ENCODE results near the gene TAX1BP1. TPM values are rescaled to one million over a fixed set of nuclear protein-coding genes. Genes with fewer than 3 reads are reported as not detected.

The TAX1BP1 gene
- polyA plus RNA-seq, 2 donors = 86.8 to 113 TPM

DNA sequence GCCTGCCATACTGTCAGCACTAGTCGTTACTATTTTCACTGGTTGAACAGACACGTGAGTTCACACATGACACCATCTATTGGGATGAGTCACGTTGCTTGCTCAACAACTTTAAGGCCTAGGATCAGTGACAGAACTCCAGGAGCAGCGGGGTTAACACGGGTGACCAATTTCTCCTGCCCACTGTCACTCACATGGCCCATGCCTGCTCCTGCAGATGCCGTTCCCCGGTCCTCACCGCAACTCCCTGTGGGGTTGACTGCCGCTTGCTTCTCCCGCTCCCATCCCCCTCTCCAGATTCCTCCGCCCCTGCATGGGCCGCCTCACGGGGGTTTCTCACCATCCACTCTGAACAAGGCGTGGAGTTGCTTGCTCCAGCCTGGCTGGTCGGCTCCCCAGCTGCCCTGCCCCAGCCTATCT is 128.2 kb downstream of the TAX1BP1 start:
- Histone ChIP-seq H3K27me3 (ENCODE audit: control insufficient read depth in 1 of 2, insufficient read depth in 2 of 2, low read length in 2 of 2) (no peaks in the 10 kb centered on the region), H3K4me1 (ENCODE audit: control insufficient read depth in 2 of 2, insufficient read depth in 2 of 2, low read length in 1 of 2) (no peaks in the 10 kb centered on the region), H3K9me3 (ENCODE audit: control insufficient read depth in 2 of 2, insufficient read depth in 1 of 2, low read depth in 1 of 2, low read length in 1 of 2) (no peaks in the 10 kb centered on the region), H3K36me3 (ENCODE audit: control insufficient read depth in 2 of 2, insufficient read depth in 2 of 2, low read length in 1 of 2) (peaks cover 0 to 2% of the 10 kb centered on the region in 2 donors), H3K4me3 (ENCODE audit: low read depth in 1 of 2, low read length in 2 of 2) (no peak overlapping the region), H3K27ac (ENCODE audit: low read depth in 2 of 2, low read length in 1 of 2) (no peak overlapping the region)
- 90 to 94% methylated on average over 15 of the region's 15 CpGs for WGBS, 2 donors

DNA sequence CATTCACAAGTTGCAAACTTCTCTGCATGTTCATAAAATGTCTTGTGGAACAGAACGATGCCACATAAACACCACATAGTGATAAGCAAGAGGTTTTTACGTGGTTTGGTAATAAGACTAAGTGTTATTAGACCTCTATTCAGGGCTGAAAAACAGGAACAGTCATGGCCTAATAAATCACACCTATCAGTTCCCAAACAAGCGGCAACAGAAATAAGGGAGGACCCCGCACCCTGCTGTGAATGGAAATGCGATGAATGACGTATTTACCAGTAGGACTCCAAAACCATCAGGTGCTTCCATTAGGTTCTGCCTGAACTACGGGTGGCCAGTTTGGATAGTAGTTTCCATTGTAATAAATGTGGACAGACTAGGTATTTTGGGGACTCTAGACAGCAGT is 129.1 kb downstream of the TAX1BP1 start:
- WGBS, 2 donors = 92 to 96% methylated on average over 7 of the region's 7 CpGs

DNA sequence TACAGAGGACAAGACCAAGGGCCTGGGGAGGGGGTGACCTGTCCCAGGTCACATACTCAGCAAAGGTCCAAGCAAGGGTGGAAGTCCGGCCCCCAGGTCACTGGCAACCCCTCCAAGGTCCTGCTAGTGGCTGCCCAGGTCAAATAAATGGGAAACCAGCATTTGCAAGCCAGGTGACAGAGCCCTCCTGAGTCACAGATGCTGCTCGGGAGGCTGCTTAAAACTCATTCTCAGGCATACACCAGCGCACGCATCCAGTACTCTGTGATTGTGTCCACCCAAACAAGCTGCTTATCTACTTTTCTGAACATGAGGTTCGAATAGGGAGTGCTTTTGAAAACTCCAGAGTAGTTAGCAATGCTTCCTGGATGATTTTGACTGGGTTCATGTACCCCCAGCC is 130.6 kb downstream of the TAX1BP1 start:
- Histone ChIP-seq H3K27ac (ENCODE audit: low read depth in 2 of 2, low read length in 1 of 2) (no peak overlapping the region), H3K4me1 (ENCODE audit: control insufficient read depth in 2 of 2, insufficient read depth in 2 of 2, low read length in 1 of 2) (peaks cover 0 to 1% of the 10 kb centered on the region in 2 donors), H3K4me3 (ENCODE audit: low read depth in 1 of 2, low read length in 2 of 2) (no peak overlapping the region), H3K36me3 (ENCODE audit: control insufficient read depth in 2 of 2, insufficient read depth in 2 of 2, low read length in 1 of 2) (no peaks in the 10 kb centered on the region), H3K9me3 (ENCODE audit: control insufficient read depth in 2 of 2, insufficient read depth in 1 of 2, low read depth in 1 of 2, low read length in 1 of 2) (no peaks in the 10 kb centered on the region), H3K27me3 (ENCODE audit: control insufficient read depth in 1 of 2, insufficient read depth in 2 of 2, low read length in 2 of 2) (no peaks in the 10 kb centered on the region)
- WGBS, 2 donors = 90 to 96% methylated on average over 5 of the region's 5 CpGs

More for the DNA sequence above, 129.1 kb downstream of the TAX1BP1 start:
- Histone ChIP-seq H3K36me3 (ENCODE audit: control insufficient read depth in 2 of 2, insufficient read depth in 2 of 2, low read length in 1 of 2) (no peaks in the 10 kb centered on the region), H3K27ac (ENCODE audit: low read depth in 2 of 2, low read length in 1 of 2) (no peak overlapping the region), H3K27me3 (ENCODE audit: control insufficient read depth in 1 of 2, insufficient read depth in 2 of 2, low read length in 2 of 2) (no peaks in the 10 kb centered on the region), H3K4me3 (ENCODE audit: low read depth in 1 of 2, low read length in 2 of 2) (no peak overlapping the region), H3K4me1 (ENCODE audit: control insufficient read depth in 2 of 2, insufficient read depth in 2 of 2, low read length in 1 of 2) (peaks cover 0 to 1% of the 10 kb centered on the region in 2 donors), H3K9me3 (ENCODE audit: control insufficient read depth in 2 of 2, insufficient read depth in 1 of 2, low read depth in 1 of 2, low read length in 1 of 2) (no peaks in the 10 kb centered on the region)

DNA sequence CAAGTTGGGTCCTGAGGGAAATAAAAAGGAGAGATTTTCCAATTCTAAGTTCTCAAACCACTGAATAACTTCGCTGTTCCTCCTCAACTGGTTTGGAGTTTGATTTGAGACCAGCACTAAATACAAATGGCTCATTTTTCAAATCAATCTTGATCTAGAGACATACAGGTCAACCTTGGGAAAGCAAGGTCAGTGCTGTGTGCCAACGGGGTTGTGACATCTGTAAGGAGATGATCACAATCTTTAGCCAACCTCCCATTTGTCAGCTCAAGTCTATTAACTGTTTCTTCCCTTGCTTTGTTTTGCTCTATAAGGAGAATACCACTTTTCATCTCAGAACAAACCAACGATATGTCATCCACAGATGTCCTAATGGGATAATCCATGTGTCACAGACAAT is 131.1 kb downstream of the TAX1BP1 start:
- no peaks in the 10 kb centered on the region for H3K36me3 ChIP-seq (ENCODE audit: control insufficient read depth in 2 of 2, insufficient read depth in 2 of 2, low read length in 1 of 2)
- no peak overlapping the region for H3K27ac ChIP-seq (ENCODE audit: low read depth in 2 of 2, low read length in 1 of 2)
- H3K4me3 ChIP-seq (ENCODE audit: low read depth in 1 of 2, low read length in 2 of 2) = no peak overlapping the region
- peaks cover 0 to 1% of the 10 kb centered on the region in 2 donors for H3K4me1 ChIP-seq (ENCODE audit: control insufficient read depth in 2 of 2, insufficient read depth in 2 of 2, low read length in 1 of 2)
- H3K9me3 ChIP-seq (ENCODE audit: control insufficient read depth in 2 of 2, insufficient read depth in 1 of 2, low read depth in 1 of 2, low read length in 1 of 2) = no peaks in the 10 kb centered on the region
- 80 to 88% methylated on average over 3 of the region's 3 CpGs for WGBS, 2 donors
- no peaks in the 10 kb centered on the region for H3K27me3 ChIP-seq (ENCODE audit: control insufficient read depth in 1 of 2, insufficient read depth in 2 of 2, low read length in 2 of 2)

DNA sequence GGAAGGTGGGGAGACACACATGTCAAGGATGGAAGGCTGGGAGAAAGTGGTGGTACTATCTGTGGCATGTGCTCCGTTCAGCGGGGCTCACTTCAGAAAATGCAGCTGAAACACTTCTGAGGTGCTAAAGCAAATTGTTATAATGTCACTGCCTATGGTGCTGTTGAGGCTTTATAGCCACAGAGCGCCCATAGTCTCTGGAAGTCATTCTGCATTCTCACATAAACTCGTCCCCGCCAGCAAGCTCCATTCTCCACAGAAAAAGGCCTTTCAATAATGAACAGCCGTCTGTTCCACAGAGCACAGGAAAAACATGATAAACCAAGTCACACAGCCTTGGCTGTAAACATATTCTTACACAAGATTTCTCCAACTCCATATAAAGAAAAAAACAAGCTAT is 131.9 kb downstream of the TAX1BP1 start:
- 77 to 91% methylated on average over 6 of the region's 6 CpGs for WGBS, 2 donors
- Histone ChIP-seq H3K4me3 (ENCODE audit: low read depth in 1 of 2, low read length in 2 of 2) (no peak overlapping the region), H3K36me3 (ENCODE audit: control insufficient read depth in 2 of 2, insufficient read depth in 2 of 2, low read length in 1 of 2) (no peaks in the 10 kb centered on the region), H3K4me1 (ENCODE audit: control insufficient read depth in 2 of 2, insufficient read depth in 2 of 2, low read length in 1 of 2) (peaks cover 0 to 1% of the 10 kb centered on the region in 2 donors), H3K27ac (ENCODE audit: low read depth in 2 of 2, low read length in 1 of 2) (no peak overlapping the region), H3K9me3 (ENCODE audit: control insufficient read depth in 2 of 2, insufficient read depth in 1 of 2, low read depth in 1 of 2, low read length in 1 of 2) (no peaks in the 10 kb centered on the region), H3K27me3 (ENCODE audit: control insufficient read depth in 1 of 2, insufficient read depth in 2 of 2, low read length in 2 of 2) (no peaks in the 10 kb centered on the region)

DNA sequence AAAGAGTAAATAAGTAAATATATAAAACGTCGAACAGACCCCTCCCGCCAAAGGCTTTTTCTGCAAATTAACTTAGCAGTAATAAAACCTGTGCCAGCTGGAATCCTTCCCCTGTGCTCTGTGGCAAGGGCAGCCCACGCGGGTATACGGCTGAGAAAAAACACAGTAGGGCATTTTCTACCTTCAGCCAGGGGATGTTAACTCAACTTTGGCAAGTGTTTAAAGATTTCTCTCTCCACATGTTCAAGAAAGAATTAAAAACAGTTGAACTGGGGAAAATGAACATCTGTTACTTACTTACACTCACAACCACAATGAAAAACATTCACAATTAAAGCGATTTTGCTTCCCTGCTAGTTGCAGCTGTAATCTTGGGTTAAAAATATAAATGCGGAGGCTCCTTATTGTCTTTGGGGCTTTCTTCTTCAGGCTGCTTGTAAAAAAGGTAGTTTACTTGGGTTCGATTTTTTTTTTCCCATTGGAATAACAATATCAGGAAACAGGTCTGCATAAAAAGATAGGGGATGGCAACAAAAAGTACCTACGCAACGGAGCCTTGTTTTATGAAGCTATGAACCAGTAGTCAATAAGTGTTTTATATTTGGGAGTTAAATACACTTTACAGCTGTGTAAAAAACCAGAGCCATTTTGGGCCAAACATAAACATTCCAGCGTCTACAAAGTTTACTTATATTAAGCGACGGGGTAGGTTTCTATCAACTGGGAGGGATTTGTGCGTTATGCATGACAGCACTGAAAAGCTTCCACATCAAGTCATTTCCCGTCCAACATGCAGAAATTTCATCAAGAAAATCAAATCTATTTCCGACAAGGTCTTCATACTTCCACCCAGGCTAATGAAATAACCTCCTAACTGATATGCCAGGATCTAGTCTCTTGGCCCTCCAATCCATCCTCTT is 132.7 kb downstream of the TAX1BP1 start:
- Histone ChIP-seq H3K9me3 (ENCODE audit: control insufficient read depth in 2 of 2, insufficient read depth in 1 of 2, low read depth in 1 of 2, low read length in 1 of 2) (no peaks in the 10 kb centered on the region), H3K27me3 (ENCODE audit: control insufficient read depth in 1 of 2, insufficient read depth in 2 of 2, low read length in 2 of 2) (no peaks in the 10 kb centered on the region), H3K4me3 (ENCODE audit: low read depth in 1 of 2, low read length in 2 of 2) (no peak overlapping the region), H3K4me1 (ENCODE audit: control insufficient read depth in 2 of 2, insufficient read depth in 2 of 2, low read length in 1 of 2) (peaks cover 0 to 1% of the 10 kb centered on the region in 2 donors), H3K27ac (ENCODE audit: low read depth in 2 of 2, low read length in 1 of 2) (no peak overlapping the region), H3K36me3 (ENCODE audit: control insufficient read depth in 2 of 2, insufficient read depth in 2 of 2, low read length in 1 of 2) (no peaks in the 10 kb centered on the region)
- WGBS, 2 donors = 61 to 71% methylated on average over 17 of the region's 17 CpGs

DNA sequence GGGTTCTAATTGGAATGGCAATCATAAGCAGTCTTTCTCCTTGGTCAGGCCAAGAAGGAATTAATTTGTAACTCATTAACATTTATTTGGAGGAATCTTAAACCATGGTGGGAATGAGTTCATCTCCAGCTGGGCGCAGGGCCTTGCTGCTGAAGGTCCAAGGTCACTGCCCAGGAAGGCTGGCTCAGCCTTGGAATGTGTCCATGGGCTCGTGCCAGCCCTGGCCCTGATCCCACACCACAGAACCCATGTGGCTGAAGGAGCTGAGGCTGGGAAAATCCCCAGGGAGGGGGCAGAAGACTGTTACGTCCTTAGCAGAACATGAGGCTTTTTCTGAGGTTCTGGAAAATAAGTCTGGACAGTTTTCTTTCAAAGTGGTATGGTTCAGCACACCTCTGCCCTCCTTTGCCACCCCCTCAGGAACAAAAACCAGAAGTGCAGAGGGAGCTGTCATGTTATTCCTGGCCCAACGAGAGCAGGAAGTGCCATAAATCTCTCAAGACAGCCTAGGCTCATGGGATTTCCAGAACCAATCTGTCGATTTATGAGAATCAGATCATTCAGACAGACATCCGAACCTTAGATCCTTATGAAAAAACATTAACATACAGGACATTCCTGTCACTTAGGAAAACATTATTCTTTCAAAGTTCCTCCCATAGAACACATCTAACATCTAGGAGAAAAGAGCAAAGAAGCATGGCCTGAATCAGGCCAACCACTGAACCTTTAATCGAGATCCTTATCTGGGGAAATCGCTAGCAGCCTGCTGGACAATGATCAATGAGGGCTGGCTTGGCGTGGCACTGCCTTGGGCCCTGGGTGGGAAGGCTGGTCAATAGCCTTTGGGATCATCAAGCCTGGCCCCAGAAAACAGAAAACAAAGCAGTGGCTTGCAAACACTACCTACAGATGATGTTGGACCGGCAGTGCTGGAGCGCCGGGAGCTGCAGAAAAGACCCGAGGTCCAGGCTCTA is 134.3 kb downstream of the TAX1BP1 start:
- Histone ChIP-seq H3K9me3 (ENCODE audit: control insufficient read depth in 2 of 2, insufficient read depth in 1 of 2, low read depth in 1 of 2, low read length in 1 of 2) (no peaks in the 10 kb centered on the region), H3K4me3 (ENCODE audit: low read depth in 1 of 2, low read length in 2 of 2) (no peak overlapping the region), H3K27ac (ENCODE audit: low read depth in 2 of 2, low read length in 1 of 2) (no peak overlapping the region), H3K27me3 (ENCODE audit: control insufficient read depth in 1 of 2, insufficient read depth in 2 of 2, low read length in 2 of 2) (no peaks in the 10 kb centered on the region), H3K4me1 (ENCODE audit: control insufficient read depth in 2 of 2, insufficient read depth in 2 of 2, low read length in 1 of 2) (peaks cover 0 to 1% of the 10 kb centered on the region in 2 donors), H3K36me3 (ENCODE audit: control insufficient read depth in 2 of 2, insufficient read depth in 2 of 2, low read length in 1 of 2) (no peaks in the 10 kb centered on the region)
- 67 to 72% methylated on average over 13 of the region's 13 CpGs for WGBS, 2 donors

DNA sequence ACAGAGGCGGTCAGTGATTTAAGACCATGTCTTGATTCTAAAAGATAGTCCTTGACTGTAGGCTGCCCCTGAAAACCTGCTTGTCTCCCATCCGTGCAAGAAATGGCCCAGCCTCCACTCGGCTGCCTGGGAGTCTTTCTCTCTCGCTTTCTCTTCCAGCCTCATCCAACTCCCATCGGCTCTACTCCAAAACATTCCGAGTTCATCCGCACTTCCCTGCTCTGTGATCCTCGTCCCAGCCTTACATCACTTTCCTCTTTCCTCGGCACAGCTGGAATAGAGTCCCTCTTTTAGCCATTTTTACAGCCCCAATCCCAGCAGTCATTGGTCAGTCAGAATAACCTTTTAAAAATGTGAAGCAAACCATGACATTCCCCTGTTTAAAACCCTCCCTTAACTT is 135.1 kb downstream of the TAX1BP1 start:
- H3K9me3 ChIP-seq (ENCODE audit: control insufficient read depth in 2 of 2, insufficient read depth in 1 of 2, low read depth in 1 of 2, low read length in 1 of 2) = no peaks in the 10 kb centered on the region
- no peak overlapping the region for H3K27ac ChIP-seq (ENCODE audit: low read depth in 2 of 2, low read length in 1 of 2)
- 94 to 97% methylated on average over 9 of the region's 9 CpGs for WGBS, 2 donors
- peaks cover 0 to 1% of the 10 kb centered on the region in 2 donors for H3K4me1 ChIP-seq (ENCODE audit: control insufficient read depth in 2 of 2, insufficient read depth in 2 of 2, low read length in 1 of 2)
- no peaks in the 10 kb centered on the region for H3K36me3 ChIP-seq (ENCODE audit: control insufficient read depth in 2 of 2, insufficient read depth in 2 of 2, low read length in 1 of 2)
- no peak overlapping the region for H3K4me3 ChIP-seq (ENCODE audit: low read depth in 1 of 2, low read length in 2 of 2)
- H3K27me3 ChIP-seq (ENCODE audit: control insufficient read depth in 1 of 2, insufficient read depth in 2 of 2, low read length in 2 of 2) = no peaks in the 10 kb centered on the region

DNA sequence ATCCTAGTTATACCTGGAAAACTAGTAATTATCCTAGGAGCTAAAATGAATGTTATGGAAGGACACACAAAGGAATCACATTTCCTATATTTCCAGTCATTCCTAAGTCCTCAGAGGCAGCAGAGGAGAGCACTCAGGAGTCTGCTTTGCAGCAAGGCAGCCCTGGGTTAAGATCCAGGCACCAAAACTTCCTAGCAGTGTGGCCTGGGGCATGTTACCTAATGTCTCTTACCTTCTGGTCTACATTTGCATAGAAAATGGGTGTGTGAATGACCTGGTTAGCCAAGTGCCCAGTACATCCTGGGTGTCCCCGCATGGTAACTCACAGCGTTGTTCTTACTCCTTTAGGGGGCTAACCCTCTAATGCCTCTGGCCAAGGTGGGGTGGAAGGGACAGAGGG is 135.9 kb downstream of the TAX1BP1 start:
- Histone ChIP-seq H3K9me3 (ENCODE audit: control insufficient read depth in 2 of 2, insufficient read depth in 1 of 2, low read depth in 1 of 2, low read length in 1 of 2) (no peaks in the 10 kb centered on the region), H3K4me1 (ENCODE audit: control insufficient read depth in 2 of 2, insufficient read depth in 2 of 2, low read length in 1 of 2) (peaks cover 0 to 1% of the 10 kb centered on the region in 2 donors), H3K27ac (ENCODE audit: low read depth in 2 of 2, low read length in 1 of 2) (no peak overlapping the region), H3K4me3 (ENCODE audit: low read depth in 1 of 2, low read length in 2 of 2) (no peak overlapping the region), H3K36me3 (ENCODE audit: control insufficient read depth in 2 of 2, insufficient read depth in 2 of 2, low read length in 1 of 2) (no peaks in the 10 kb centered on the region), H3K27me3 (ENCODE audit: control insufficient read depth in 1 of 2, insufficient read depth in 2 of 2, low read length in 2 of 2) (no peaks in the 10 kb centered on the region)
- 97 to 99% methylated on average over 2 of the region's 2 CpGs for WGBS, 2 donors
